RPMI8226 (cell line): ENCODE data around the gene KCNC4.

Experiments
- DNase-seq: peaks from one replicate; pipeline ENCODE4 v3.0.0-alpha.2; 2015

Gene KCNC4

GRCh38 chr1:110209715-110210603 lies at the start of gene KCNC4:
TSS of gene KCNC4 (plus strand) at chr1:110210314. CDS start at chr1:110211500, 1,186 bp downstream.
- peak; percentile 78 for DNase-seq

GRCh38 chr1:110160538-110161100 lies 49.5 kb upstream of the KCNC4 start:
- DNase-seq: no peak

- DNase-seq: no peak
Measured at GRCh38 chr1:110161165-110161564, 48.9 kb upstream of the KCNC4 start.

GRCh38 chr1:110161849-110162248 lies 48.3 kb upstream of the KCNC4 start:
- no peak for DNase-seq

- no peak for DNase-seq
Measured at GRCh38 chr1:110163591-110163990, 46.5 kb upstream of the KCNC4 start.

GRCh38 chr1:110164725-110165350 lies 45.3 kb upstream of the KCNC4 start:
- no peak for DNase-seq

- no peak for DNase-seq
Measured at GRCh38 chr1:110165761-110166231, 44.3 kb upstream of the KCNC4 start.

- DNase-seq: no peak
Measured at GRCh38 chr1:110166861-110167260, 43.3 kb upstream of the KCNC4 start.

GRCh38 chr1:110170766-110171733 lies 39.1 kb upstream of the KCNC4 start:
- DNase-seq: no peak

GRCh38 chr1:110172001-110172400 lies 38.1 kb upstream of the KCNC4 start:
- no peak for DNase-seq

- no peak for DNase-seq
Measured at GRCh38 chr1:110173466-110174105, 36.5 kb upstream of the KCNC4 start.

- DNase-seq: no peak
Measured at GRCh38 chr1:110174961-110175360, 35.2 kb upstream of the KCNC4 start.

GRCh38 chr1:110176299-110176956 lies 33.7 kb upstream of the KCNC4 start:
- DNase-seq: peak; percentile 80

GRCh38 chr1:110177775-110178174 lies 32.3 kb upstream of the KCNC4 start:
- DNase-seq: no peak

- no peak for DNase-seq
Measured at GRCh38 chr1:110183642-110184167, 26.4 kb upstream of the KCNC4 start.

- no peak for DNase-seq
Measured at GRCh38 chr1:110184446-110184845, 25.7 kb upstream of the KCNC4 start.

- DNase-seq: peak; percentile 60
Measured at GRCh38 chr1:110185181-110185580, 24.9 kb upstream of the KCNC4 start.

- DNase-seq: no peak
Measured at GRCh38 chr1:110186558-110186957, 23.6 kb upstream of the KCNC4 start.

- no peak for DNase-seq
Measured at GRCh38 chr1:110187139-110187890, 22.8 kb upstream of the KCNC4 start.

GRCh38 chr1:110188035-110188618 lies 22.0 kb upstream of the KCNC4 start:
- no peak for DNase-seq
